ENCODE measurements around the gene NFE2. TPM values are rescaled to one million over a fixed set of nuclear protein-coding genes. Genes with fewer than 3 reads are reported as not detected.

Gene NFE2
- polyA plus RNA-seq, 1 donor (not counting 4 experiments of a cell fraction or from before 2014, with no cell fraction given): 0.25 TPM

GRCh38 chr12:54311051-54311450, 10.2 kb upstream of the NFE2 start:
- no peaks in the 10 kb centered on the region for H4K20me1 ChIP-seq (ENCODE audit: control insufficient read depth, extremely low read depth, insufficient read depth, low read length)
- H3K4me1 ChIP-seq (ENCODE audit: control insufficient read depth, extremely low read depth, insufficient read depth, low read length): peaks cover 4% of the 10 kb centered on the region
- dilution Hi-C loops (cut with MboI; ENCODE audit: extremely low pct_ligation_motif_present, low sequenced_read_pairs): no loop called here
- H3K9me3 ChIP-seq (ENCODE audit: control insufficient read depth, low read depth, low read length): no peaks in the 10 kb centered on the region
- H3K4me2 ChIP-seq (ENCODE audit: control insufficient read depth, extremely low read depth, insufficient read depth, low read depth, low read length): no peak overlapping the region
- no peak overlapping the region for H3K9ac ChIP-seq (ENCODE audit: control insufficient read depth, extremely low read depth, insufficient read depth, low read length)
- no peak overlapping the region for H2AFZ ChIP-seq (ENCODE audit: control insufficient read depth, low read length)
- no peak overlapping the region for H3K4me3 ChIP-seq (ENCODE audit: control insufficient read depth in 2 of 3, extremely low read depth in 1 of 3, insufficient read depth in 2 of 3, low read depth in 1 of 3, low read length in 3 of 3)
- TF ChIP-seq EZH2 (IDR thresholded peaks at IDR 0.05; ENCODE audit: low read length): no peak
- TF ChIP-seq CTCF (optimal IDR thresholded peaks at IDR 0.05 in 1 of 3, IDR thresholded peaks at IDR 0.05 in 1 of 3, conservative IDR thresholded peaks at IDR 0.05 in 1 of 3; ENCODE audit: extremely low read depth in 1 of 3, insufficient read depth in 2 of 3, low read length in 3 of 3): no peak
- DNase-seq (ENCODE audit: low read depth, low spot score) (no peak), FAIRE-seq (no peak)
- no peak overlapping the region for H3K27ac ChIP-seq (ENCODE audit: control insufficient read depth, insufficient read depth, low read length)
- H3K27me3 ChIP-seq (ENCODE audit: control insufficient read depth, extremely low read depth, insufficient read depth, low read length): no peaks in the 10 kb centered on the region
- H3K79me2 ChIP-seq (ENCODE audit: control insufficient read depth, insufficient read depth, low read length): no peaks in the 10 kb centered on the region
- no peaks in the 10 kb centered on the region for H3K9me1 ChIP-seq (ENCODE audit: control insufficient read depth, extremely low read depth, insufficient read depth, low read length)
- no peaks in the 10 kb centered on the region for H3K36me3 ChIP-seq (ENCODE audit: control insufficient read depth in 2 of 2, extremely low read depth in 1 of 2, insufficient read depth in 2 of 2, low read length in 2 of 2)

GRCh38 chr12:54306925-54307741, 6.3 kb upstream of the NFE2 start:
- peaks cover 15% of the 10 kb centered on the region for H3K4me1 ChIP-seq (ENCODE audit: control insufficient read depth, extremely low read depth, insufficient read depth, low read length)
- H3K36me3 ChIP-seq (ENCODE audit: control insufficient read depth in 2 of 2, extremely low read depth in 1 of 2, insufficient read depth in 2 of 2, low read length in 2 of 2): no peaks in the 10 kb centered on the region
- TF ChIP-seq EZH2 (IDR thresholded peaks at IDR 0.05; ENCODE audit: low read length): no peak
- TF ChIP-seq CTCF (optimal IDR thresholded peaks at IDR 0.05 in 1 of 3, IDR thresholded peaks at IDR 0.05 in 1 of 3, conservative IDR thresholded peaks at IDR 0.05 in 1 of 3; ENCODE audit: extremely low read depth in 1 of 3, insufficient read depth in 2 of 3, low read length in 3 of 3): no peak
- H3K79me2 ChIP-seq (ENCODE audit: control insufficient read depth, insufficient read depth, low read length): no peaks in the 10 kb centered on the region
- H3K27ac ChIP-seq (ENCODE audit: control insufficient read depth, insufficient read depth, low read length): no peak overlapping the region
- no peaks in the 10 kb centered on the region for H3K27me3 ChIP-seq (ENCODE audit: control insufficient read depth, extremely low read depth, insufficient read depth, low read length)
- H3K9me3 ChIP-seq (ENCODE audit: control insufficient read depth, low read depth, low read length): no peaks in the 10 kb centered on the region
- H3K9me1 ChIP-seq (ENCODE audit: control insufficient read depth, extremely low read depth, insufficient read depth, low read length): no peaks in the 10 kb centered on the region
- no peak overlapping the region for H3K4me3 ChIP-seq (ENCODE audit: control insufficient read depth in 2 of 3, extremely low read depth in 1 of 3, insufficient read depth in 2 of 3, low read depth in 1 of 3, low read length in 3 of 3)
- H2AFZ ChIP-seq (ENCODE audit: control insufficient read depth, low read length): no peak overlapping the region
- H3K4me2 ChIP-seq (ENCODE audit: control insufficient read depth, extremely low read depth, insufficient read depth, low read depth, low read length): no peak overlapping the region
- no peak for FAIRE-seq
- no peak overlapping the region for H3K9ac ChIP-seq (ENCODE audit: control insufficient read depth, extremely low read depth, insufficient read depth, low read length)
- dilution Hi-C loops (cut with MboI; ENCODE audit: extremely low pct_ligation_motif_present, low sequenced_read_pairs): no loop called here
- peak; percentile 84 for DNase-seq (ENCODE audit: low read depth, low spot score)
- no peaks in the 10 kb centered on the region for H4K20me1 ChIP-seq (ENCODE audit: control insufficient read depth, extremely low read depth, insufficient read depth, low read length)

Data from keratinocyte (primary cell).